Right lobe of liver (tissue), 6 donors: ENCODE measurements around the gene SH2D3A. TPM values are rescaled to one million over a fixed set of nuclear protein-coding genes. Genes with fewer than 3 reads are reported as not detected.
A peak's percentile ranks its signal among the peaks of the same experiment; 100 is the strongest.

ENCODE experiments used
- ATAC-seq, 4 donors: fragments of 200-7000 bp; cut with Tn5 transposase; one replicate each; pipeline ENCODE4 v1.9.1; 2020; ENCODE audit warnings: mild to moderate bottlenecking in 4 of 4, moderate library complexity in 4 of 4
- DNase-seq, 3 donors: peaks; one replicate each; pipeline ENCODE4 v3.0.0-alpha.2; 2020
- H3K27ac ChIP-seq, 3 donors: fragments of 200-600 bp; one replicate each; pipeline ENCODE4 v1.8.0; 2022
- H3K27me3 ChIP-seq, 2 donors: fragments of 200-600 bp; one replicate each; pipeline ENCODE4 v1.8.0; 2022
- H3K36me3 ChIP-seq, 4 donors: fragments of 200-600 bp; sonication (generic) in 1 of 4; one replicate each; pipeline versions ENCODE4 v1.5.1 to v1.8.0; 2017 to 2022; ENCODE audit warnings: control low read depth in 1 of 4
- H3K4me1 ChIP-seq, 4 donors: fragments of 200-600 bp; sonication (generic) in 1 of 4; one replicate each; pipeline versions ENCODE4 v1.5.1 to v1.8.0; 2017 to 2022; ENCODE audit warnings: control low read depth in 1 of 4
- H3K4me3 ChIP-seq, 3 donors: fragments of 200-600 bp; one replicate each; pipeline ENCODE4 v1.8.0; 2022
- H3K9me3 ChIP-seq, 4 donors: fragments of 200-600 bp; sonication (generic) in 1 of 4; one replicate each; pipeline versions ENCODE4 v1.5.1 to v1.8.0; 2017 to 2022; ENCODE audit warnings: control low read depth in 1 of 4
- POLR2A ChIP-seq: fragments of 450-650 bp; IDR thresholded peaks from one replicate; pipeline ENCODE4 v1.6.1; 2017; ENCODE audit warnings: antibody characterized with exemption, mild to moderate bottlenecking
- WGBS: methylation state at CpG from one replicate; pipeline ENCODE4 v1.1.6; 2018; ENCODE audit warnings: low coverage, low lambda C conversion rate; ENCODE audit not compliant: insufficient coverage; ENCODE audit errors: missing lambda C conversion rate; 5-methylcytosine and 5-hydroxymethylcytosine counted together
- intact Hi-C, 2 donors: fragments of 100-400 bp; cut with DNase I; formaldehyde crosslinking; loops; one replicate each; pipeline versions ENCODE4 v1.11.2 to v1.14.1; 2022
- total RNA-seq, 6 experiments: library from RNA; depleted of rRNA in 2 of 6; stranded (reverse); fragments of >200 nt in 2 of 6; fragmentation: NEBNext Ultra II Directional in 3 of 6; extraction: Animal tissue kit (Norgen Biotek cat#: 25700) in 3 of 6; gene quantifications; one replicate each; pipeline versions ENCODE4 v1.1.0 to v1.2.4, GENCODE V29; 2016 to 2023
- TF ChIP-seq, protein P1 (sequence below), 4 donors: fragments of 200-600 bp in 3 of 4; fragments of 450-650 bp in 1 of 4; IDR thresholded peaks; one replicate each; pipeline versions ENCODE4 v1.5.1 to v1.8.0; 2016 to 2022; ENCODE audit warnings: antibody characterized with exemption in 4 of 4, mild to moderate bottlenecking in 2 of 4
- donor health status: DM: no; HTN: yes; CAD: no.
- donor health status: DM: no; HTN: no; CAD: no.
- donor health status: DM: no; HTN: no; CAD: no.
- donor health status: DM: no; HTN: yes; CAD: no.
- donor health status: DM: no; HTN: yes; CAD: no.

Gene SH2D3A
- total RNA-seq, 6 experiments from 2014 or later = 0.72 to 2.3 (median 1.3) TPM

DNA sequence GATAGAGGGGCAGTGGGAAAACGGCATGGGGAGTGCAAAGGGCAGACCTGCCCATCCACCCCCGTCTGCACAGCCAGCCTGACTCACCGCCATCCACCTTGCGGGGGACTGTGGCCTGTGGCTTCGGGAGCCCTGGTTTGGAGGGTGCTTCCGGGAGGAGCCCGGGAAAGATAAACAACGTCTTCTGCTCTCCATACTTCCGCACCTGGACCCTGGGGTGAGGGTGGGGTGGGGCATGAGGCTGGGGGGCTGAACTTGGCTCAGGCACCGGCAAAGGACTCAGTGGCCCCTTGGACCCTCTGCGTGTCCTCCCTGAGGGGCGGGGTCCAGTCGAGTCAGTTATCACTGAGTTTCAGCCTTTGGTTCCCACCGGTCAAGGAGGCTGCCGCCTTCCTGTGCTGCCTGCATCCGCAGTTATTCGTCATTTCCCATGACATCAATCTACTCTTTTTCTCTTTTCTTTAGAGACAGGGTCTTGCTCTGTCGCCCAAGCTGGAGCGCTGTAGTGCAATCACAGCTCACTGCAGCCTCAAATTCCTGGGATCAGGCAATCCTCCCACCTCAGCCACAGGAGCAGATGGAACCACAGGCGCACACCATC is 33.0 kb downstream of the SH2D3A start:
- ATAC-seq (no peak), DNase-seq (peak in 1 of 3 donors; percentile 50)
- Histone ChIP-seq H3K27me3 (no peaks in the 10 kb centered on the region), H3K27ac (peak overlapping the region in 1 of 3 donors; percentile 3), H3K36me3 (peaks cover 0 to 6% (median 0%) of the 10 kb centered on the region in 4 donors), H3K4me1 (peaks cover 4 to 29% (median 16%) of the 10 kb centered on the region in 4 donors), H3K9me3 (no peaks in the 10 kb centered on the region), H3K4me3 (no peak overlapping the region)
- no CpG with 5 or more reads among the region's 20 CpGs for WGBS
- TF ChIP-seq POLR2A = no peak
- TF ChIP-seq, protein P1, sequence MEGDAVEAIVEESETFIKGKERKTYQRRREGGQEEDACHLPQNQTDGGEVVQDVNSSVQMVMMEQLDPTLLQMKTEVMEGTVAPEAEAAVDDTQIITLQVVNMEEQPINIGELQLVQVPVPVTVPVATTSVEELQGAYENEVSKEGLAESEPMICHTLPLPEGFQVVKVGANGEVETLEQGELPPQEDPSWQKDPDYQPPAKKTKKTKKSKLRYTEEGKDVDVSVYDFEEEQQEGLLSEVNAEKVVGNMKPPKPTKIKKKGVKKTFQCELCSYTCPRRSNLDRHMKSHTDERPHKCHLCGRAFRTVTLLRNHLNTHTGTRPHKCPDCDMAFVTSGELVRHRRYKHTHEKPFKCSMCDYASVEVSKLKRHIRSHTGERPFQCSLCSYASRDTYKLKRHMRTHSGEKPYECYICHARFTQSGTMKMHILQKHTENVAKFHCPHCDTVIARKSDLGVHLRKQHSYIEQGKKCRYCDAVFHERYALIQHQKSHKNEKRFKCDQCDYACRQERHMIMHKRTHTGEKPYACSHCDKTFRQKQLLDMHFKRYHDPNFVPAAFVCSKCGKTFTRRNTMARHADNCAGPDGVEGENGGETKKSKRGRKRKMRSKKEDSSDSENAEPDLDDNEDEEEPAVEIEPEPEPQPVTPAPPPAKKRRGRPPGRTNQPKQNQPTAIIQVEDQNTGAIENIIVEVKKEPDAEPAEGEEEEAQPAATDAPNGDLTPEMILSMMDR (IDR thresholded peaks at IDR 0.05) = no peak
- intact Hi-C loops = loop anchor here in 1 of 2 donors (10.0 kb wide), 1 partner anchor 131 kb away; no protein-coding TSS in a partner anchor

DNA sequence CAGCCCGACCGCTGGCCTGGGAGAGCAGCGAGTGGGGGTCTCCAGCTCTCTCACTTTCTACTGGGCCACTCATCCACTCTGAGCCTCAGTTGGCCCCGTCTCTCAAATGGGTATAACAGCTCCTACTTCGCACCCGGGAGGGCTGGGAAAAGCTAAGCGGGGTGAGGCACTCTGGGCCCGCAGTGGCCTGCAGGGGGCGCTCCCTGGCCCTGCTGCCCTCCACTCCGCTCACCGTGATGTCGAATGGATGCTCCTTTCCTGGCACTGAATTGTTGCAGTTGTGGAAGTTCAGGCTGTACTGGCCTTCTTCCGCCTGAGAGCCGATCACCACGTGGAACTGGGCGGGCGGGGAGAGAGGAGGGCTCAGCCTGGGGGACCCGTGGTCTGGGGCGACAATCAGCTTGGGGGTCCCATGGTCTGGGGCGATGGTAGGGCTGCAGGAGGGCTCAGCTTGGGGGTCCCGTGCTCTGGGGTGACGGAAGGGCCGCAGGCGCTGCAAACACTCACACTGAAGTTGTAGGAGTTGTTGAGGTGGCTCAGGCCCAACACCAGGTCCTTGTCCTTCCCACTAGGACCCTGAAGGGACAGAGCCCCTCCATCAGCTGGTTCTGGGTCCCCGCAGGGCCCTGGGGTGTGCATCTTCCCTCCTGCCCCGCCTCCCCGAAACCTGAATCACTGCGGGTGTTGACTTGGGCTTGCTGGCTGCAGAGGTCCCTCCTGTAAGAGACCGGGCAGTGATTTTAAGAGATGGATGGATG is 33.7 kb downstream of the SH2D3A start:
- Histone ChIP-seq H3K27ac (no peak overlapping the region), H3K27me3 (no peaks in the 10 kb centered on the region), H3K36me3 (peaks cover 0 to 6% (median 0%) of the 10 kb centered on the region in 4 donors), H3K9me3 (no peaks in the 10 kb centered on the region), H3K4me1 (peaks cover 4 to 29% (median 15%) of the 10 kb centered on the region in 4 donors), H3K4me3 (no peak overlapping the region)
- no peak for ATAC-seq
- WGBS = 57% methylated on average over 10 of the region's 29 CpGs
- intact Hi-C loops = loop anchor here in 1 of 2 donors (10.0 kb wide), 1 partner anchor 131 kb away; no protein-coding TSS in a partner anchor
- no peak for TF ChIP-seq POLR2A
- TF ChIP-seq, protein P1 (IDR thresholded peaks at IDR 0.05) = peak in 2 of 4 donors; percentile 20 to 31
- DNase-seq = peak in 1 of 3 donors; percentile 55

DNA sequence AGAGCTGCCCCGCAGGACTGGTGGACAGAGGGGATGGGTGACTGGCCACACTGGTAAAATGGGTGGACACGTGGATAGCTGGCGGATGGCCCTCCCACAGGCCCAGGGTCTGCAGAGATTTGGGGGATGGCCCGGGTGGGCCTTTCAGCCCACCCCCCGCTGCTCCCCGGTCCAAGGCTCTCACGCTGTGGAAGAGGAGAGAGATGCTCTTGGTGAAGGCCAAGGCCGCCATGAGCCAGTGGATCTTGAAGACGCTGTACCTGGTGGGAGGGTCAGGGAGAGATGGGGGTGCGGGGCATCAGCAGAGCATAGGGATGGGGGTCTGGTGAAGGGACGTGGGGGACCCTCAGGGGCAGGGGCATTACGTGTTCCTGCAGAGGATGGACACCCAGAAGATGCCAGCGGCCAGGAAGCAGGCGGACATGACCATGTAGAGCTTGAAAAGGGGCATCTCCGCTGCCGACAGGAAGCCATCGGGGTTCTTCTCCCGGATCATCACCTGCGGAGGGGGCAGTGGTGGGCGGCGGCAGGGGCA is 34.4 kb downstream of the SH2D3A start:
- H3K4me3 ChIP-seq = no peak overlapping the region
- no peaks in the 10 kb centered on the region for H3K9me3 ChIP-seq
- WGBS = 93% methylated on average over 5 of the region's 21 CpGs
- TF ChIP-seq, protein P1 (IDR thresholded peaks at IDR 0.05) = no peak
- TF ChIP-seq POLR2A = no peak
- ATAC-seq (no peak), DNase-seq (peak in 1 of 3 donors; percentile 55)
- intact Hi-C loops = loop anchor here in 1 of 2 donors (10.0 kb wide), 1 partner anchor 132 kb away; no protein-coding TSS in a partner anchor
- H3K27ac ChIP-seq = no peak overlapping the region
- peaks cover 0 to 6% (median 0%) of the 10 kb centered on the region in 4 donors for H3K36me3 ChIP-seq
- H3K27me3 ChIP-seq = no peaks in the 10 kb centered on the region
- peaks cover 0 to 29% (median 13%) of the 10 kb centered on the region in 4 donors for H3K4me1 ChIP-seq

DNA sequence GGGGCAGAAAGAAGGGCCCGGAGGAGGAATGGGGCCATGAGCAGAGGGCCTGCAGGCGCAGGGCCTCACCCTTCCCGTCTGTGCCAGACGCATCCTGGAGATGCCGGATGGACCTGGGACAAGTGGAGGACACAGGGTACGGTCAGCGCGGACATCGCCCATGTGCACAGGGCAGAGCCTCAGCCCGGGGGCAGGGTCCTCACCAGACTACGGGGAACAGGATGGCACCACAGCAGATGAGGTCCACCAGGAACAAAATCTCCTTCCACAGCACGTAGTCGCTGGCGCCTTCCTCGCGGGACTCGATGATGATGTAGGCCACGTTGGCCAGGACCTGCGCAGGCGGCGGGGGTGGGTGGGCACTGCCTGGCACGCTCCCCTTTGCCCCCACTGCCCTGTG is 35.4 kb downstream of the SH2D3A start:
- 88% methylated on average over 4 of the region's 22 CpGs for WGBS
- no peaks in the 10 kb centered on the region for H3K9me3 ChIP-seq
- DNase-seq (peak in 2 of 3 donors; percentile 37 to 55), ATAC-seq (no peak)
- peaks cover 0 to 32% (median 15%) of the 10 kb centered on the region in 4 donors for H3K4me1 ChIP-seq
- H3K27me3 ChIP-seq = no peaks in the 10 kb centered on the region
- no peak overlapping the region for H3K27ac ChIP-seq
- H3K4me3 ChIP-seq = no peak overlapping the region
- peaks cover 0 to 6% (median 0%) of the 10 kb centered on the region in 4 donors for H3K36me3 ChIP-seq
- TF ChIP-seq POLR2A = no peak
- TF ChIP-seq, protein P1 (IDR thresholded peaks at IDR 0.05) = no peak
- intact Hi-C loops = loop anchor here in 1 of 2 donors (10.0 kb wide), 1 partner anchor 133 kb away; no protein-coding TSS in a partner anchor
